NOMO-1 (cell line): ENCODE results near the gene PLEKHH1.

ENCODE experiments used
- DNase-seq, 2 experiments: peaks; one replicate each; lab custom pipeline; 2025; ENCODE audit not compliant: unreplicated experiment in 2 of 2; lab: John Stamatoyannopoulos, UW

The PLEKHH1 gene

DNA sequence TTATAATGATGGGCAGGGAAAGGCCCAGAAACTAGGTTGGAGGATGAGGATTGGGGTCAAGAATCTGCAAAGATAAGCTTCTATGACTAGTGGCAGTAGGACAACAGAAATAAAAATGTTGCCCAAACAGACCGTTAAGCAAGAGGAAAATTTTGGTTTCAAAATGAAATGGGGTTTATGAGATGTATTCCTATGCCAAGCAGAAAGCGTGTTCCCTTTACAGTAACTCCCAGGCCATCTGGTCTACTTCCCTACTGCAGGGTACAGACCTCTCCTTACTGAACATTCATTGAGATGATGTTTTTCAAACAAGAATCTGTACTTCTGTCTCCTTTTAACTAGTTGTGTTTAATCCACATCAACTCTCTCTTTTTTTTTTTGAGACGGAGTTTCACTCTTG, 24.1 kb upstream of the PLEKHH1 start:
- peak in 1 of 2 experiments; percentile 65 for DNase-seq

DNA sequence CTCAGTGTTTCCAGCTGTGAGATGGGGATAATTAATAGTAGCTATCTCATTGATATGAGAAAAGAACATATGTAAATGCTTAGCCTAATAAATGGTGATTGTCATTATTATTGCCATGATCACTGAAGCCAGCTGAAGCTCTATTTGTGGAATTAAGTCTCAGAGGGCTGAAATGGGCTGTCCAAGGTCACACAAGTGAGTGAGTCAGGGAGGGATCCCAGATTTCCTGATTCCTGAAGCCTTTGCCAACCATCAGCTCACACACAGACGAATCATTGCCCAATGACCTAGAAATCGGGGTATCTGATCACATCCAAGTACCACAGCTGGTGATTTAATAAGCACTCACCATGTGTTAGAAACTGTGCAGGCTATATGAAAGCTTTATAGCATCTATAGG, 23.0 kb upstream of the PLEKHH1 start:
- DNase-seq = no peak

DNA sequence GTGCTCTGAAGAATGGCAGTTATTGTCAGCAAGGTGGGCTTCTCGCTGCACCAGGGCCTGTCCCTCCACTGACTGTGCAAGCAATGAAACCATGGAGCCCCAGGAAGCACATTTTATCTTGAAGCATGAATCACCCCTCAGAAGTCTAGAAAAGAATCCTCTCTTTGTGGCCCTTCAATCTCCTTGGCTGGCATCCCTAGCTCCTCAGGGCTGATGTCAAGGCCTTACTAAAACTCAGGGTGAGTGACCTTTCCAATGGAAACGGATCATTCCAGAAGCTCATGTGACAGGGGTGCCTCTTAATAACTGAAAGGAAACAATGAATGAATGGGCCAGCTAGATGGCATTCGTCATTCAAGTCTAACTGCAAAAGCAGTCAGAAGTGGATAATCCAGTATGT, 22.3 kb upstream of the PLEKHH1 start:
- DNase-seq = no peak

DNA sequence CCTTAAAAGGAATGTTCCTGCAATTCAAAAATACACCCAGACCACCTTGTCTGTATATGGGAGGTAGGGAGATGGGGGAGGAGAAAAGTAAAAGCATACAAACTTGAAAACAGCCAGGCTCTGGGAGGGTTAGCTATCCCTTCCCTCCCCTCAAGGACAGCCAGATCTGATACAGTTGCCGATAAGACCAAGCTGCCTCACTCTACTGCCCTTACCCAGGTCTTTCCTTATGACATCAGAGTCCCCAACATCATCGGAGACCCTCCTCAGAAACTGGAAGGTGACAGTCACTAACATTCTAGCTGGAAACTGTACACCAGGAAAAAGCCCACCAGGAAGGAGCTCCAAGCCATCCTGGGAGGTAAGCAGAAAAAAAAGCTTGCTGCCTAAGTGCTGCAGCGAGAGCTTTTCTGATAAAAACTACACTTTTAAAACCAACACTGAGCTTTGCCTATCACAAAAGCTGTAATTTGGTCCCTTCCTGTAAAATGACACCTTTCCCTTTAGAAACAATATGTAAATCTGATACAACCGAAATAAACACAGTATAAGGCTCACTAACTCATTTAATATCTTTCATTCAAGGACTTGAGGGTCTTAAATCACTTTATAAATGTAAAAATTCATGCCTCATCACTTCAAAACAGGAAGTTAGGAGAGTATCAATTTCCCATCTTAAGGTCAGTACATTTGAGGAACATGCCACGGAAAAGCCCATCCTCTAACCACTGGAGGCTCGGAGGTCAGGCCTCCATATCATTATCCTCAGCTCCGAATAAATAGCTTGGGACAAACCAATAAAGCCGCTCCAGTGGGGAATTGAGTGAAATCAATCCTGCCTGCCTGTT, 20.4 kb upstream of the PLEKHH1 start:
- DNase-seq = peak in 1 of 2 experiments; percentile 44

DNA sequence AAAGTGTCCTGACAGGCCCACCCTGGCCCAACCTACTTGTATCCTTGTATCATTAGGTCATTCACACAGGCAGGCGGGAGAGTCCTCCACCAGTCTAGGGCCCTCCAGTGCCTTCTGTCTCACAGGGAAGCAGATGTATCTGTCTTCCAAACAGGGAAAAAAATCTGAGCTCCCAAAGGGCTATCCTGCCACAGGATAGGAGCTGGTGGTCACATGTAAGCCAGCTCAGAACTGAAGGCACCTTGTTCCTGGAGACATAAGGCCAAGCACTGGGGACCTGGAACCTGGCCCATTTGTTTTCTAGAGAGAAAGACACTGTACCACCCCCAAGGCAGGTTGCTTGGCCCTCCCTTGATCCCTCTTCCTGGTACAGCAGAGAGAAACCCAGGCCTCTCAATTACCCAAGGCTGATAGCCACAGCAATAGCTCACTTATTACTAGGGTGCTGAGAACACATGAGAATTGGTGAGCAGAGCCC, 19.4 kb upstream of the PLEKHH1 start:
- DNase-seq = peak in 1 of 2 experiments; percentile 3

DNA sequence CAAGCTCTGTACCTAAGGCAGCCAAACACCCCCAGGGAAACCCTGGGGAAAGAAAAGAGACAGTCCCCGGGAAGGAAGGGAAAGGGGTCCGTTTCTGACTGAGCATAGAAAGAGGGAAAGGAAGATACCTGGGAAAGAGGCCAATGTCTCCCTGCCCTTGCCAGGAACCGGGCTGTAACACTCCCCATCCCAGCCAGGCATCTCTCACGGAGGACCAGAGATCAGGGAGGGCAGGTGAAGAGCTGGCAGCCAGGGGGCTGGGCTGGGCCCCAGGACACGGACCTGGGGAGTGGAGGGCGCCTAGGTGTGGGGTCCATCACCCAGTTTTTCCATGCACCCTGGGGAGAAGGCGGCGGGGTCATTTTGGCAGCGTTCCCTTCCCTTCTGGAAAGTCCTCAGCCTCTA, 18.9 kb upstream of the PLEKHH1 start:
- DNase-seq = no peak

DNA sequence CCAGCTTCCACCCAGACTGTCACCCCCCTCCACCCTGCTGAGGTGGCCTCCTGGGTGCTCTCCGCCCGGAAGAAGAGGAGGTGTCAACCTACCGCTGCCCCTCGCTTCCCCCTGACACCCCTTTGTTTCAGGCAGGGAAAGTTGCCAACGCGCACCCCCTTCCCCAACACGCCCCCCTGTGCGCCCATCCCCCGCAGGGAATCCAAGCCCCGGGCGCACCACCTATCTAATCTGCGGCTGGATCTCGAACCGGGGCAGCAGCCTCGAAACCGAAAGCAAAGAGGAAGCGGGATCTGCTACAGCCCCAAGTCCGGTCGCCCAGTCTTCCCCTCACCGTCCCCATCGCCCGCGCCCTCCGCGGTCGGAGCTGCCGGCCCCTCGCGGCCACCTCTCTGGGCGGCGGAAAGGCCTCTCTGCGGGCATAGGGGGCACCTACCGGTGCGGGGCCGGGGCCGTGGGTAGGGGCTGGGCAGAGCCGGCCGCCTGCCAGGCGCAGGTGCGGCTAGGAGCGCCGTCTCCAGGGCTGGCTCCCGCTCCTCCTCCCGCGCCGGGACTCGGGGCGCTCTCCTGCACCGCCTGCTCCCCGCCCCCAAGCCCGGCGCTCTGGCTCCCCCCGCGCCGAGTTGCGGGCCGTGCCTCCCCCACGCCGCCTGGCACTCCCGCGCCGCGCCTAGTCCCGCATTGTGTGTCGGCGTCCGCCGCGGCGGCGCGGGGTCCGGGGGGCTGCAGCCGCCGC, 18.3 kb upstream of the PLEKHH1 start:
- peak; percentile 34 to 56 for DNase-seq

DNA sequence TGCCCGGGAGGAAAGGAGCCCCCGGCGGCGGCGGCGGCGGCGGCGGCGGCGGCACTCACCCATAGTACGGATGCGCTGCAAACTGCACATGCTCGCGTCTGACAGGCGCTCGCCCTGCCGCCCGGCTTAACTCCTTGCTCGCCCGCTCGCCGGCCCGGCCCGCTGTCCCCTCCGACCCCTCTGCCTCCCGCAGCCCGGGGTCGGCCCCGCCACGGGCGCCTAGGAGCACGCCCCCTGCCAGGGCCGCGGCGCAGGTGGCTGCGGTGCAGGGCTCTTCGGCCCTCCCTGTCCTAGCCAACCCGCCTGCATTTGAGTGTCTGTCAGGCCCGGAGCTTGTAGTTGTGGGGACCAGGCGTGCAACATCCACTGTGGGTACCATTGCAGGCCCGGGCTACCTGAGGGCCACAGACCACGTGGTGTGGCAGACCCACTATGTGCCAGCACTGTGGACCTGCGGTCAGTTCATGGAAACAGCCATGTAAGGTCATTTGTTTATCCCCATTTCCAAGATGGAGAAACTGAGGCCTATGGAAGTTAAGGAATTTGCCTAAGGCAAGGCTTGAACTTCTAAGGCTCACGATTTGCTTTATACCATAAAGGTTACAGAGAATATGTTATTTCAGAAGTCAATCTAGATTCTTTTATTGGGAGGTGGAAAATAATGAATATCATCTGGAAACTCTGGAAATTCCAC, 17.6 kb upstream of the PLEKHH1 start:
- DNase-seq = no peak

DNA sequence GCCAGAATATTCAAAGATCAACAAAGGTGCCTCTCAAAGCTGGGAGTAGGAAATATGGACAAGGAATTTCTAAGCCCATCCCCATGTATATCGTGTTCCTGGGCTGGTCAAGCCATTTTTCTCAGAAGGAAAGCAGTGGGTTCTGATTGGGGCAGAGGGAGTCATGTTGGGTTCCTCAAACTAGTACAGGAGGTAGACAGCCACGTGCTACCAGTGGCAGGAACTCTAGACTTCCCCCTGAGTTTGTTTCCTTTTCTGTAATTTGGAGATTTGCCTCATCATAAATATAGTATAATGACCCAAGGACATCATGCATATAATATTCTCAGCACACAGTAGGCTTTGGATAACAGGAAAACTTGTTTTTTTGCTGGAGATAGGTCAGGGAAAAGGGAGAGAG, 16.4 kb upstream of the PLEKHH1 start:
- peak in 1 of 2 experiments; percentile 23 for DNase-seq

DNA sequence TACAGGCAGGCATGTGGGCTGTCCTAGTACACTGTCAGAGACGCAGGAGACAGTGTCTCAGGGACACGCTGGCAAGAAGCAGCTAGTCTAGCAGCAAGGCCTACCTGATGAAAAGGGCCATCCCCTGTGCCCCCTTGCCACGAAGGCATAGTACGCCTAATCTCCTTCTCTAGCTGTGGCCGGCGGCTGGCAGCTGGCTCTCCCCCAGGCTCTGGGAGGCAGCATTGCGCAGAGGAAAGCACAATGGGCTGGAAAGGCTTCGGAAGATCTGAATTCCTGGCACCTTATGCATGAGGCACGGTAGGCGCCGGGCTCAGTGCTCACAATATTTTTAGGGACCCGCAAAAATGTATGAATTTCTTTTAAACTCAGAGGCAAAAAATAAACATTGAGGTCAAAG, 16.0 kb upstream of the PLEKHH1 start:
- no peak for DNase-seq

DNA sequence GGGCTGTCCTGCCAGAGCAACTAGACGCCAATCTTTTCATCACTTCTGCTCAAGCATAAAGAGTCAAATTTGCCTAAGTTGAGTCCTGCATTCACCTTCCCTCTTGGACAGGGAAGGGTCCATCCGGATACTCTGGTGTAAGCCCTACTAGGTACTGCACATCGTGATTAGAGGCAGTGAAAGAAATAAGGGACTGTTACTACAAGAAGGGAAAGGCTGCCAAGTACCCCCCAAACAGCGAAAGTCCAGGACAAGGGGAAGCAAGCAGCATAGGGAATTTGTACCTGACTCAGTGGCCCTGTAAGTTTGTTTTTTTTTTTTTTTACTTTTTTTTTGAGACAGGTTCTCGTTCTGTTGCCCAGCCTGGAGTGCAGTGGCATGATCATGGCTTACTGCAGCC, 13.7 kb upstream of the PLEKHH1 start:
- DNase-seq = no peak

DNA sequence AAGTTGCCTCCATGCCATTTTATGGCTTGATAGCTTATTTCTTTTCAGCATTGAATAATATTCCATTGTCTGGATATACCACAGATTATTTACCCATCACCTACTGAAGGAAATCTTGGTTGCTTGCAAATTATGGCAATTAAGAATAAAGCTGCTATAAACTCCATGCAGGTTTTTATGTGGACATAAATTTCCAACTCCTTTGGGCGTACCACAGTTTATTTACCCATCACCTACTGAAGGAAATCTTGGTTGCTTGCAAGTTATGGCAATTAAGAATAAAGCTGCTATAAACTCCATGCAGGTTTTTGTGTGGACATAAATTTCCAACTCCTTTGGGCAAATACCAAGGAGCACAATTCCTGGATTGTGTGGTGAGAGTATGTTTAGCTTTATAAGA, 12.6 kb upstream of the PLEKHH1 start:
- DNase-seq = no peak

DNA sequence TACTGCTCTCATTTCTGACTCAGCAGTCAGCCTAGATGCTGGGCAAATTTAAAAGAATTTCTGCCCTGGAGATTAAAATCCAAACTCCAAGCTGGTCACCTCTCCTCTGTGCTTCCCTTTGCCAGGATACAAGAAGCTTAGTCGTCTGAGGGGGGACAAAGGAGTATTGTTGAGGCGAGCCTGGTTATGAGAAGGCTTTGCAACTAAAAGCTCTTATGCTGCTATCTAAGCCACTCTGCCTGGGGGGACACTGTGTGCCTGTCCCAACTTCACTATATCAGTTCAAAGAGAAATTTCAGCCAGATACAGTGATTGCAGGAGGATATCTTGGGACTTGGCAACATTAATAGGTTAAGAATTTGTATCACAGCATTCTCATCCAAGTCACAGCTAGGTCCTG, 10.8 kb upstream of the PLEKHH1 start:
- DNase-seq = no peak

DNA sequence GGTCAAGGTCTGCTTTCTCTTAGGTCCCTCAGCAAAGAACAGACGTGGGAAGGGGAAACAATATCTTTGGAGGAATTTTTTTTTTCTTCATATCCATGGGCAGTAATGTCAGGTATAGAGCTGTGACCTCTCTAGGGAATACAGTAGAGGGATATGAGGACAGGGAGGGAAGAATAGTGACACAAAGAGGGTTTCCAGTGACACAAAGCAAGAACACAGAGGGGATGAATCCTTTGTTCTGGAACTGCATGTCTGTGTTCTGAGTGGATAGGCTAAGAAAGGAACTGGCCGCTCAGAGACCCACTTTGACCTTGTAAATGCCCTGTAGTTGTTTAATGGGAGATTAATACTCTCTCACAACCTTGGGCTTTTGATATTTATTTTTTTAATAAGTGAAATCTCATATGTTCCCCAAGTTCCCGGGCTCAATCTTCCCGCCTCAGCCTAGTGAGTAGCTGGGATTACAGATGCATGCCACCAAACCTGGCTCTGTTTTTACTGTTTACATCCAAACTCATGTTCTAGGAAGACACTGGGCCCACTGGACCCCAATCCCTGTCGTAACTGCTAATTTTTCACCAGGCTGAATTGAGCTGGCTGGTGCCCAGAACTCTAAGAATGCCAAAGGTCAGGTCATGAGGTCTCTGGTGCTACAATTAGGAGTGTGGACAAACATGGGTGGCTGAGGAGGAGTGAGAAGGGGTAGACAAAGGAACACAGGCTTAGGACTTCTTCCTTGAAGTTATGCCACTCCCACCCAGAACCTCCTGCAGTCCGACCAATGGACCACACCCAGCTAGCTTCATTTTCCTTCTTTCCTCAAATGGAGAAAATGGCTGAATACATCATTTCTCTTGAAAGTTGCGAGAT, 9.1 kb upstream of the PLEKHH1 start:
- DNase-seq = no peak

DNA sequence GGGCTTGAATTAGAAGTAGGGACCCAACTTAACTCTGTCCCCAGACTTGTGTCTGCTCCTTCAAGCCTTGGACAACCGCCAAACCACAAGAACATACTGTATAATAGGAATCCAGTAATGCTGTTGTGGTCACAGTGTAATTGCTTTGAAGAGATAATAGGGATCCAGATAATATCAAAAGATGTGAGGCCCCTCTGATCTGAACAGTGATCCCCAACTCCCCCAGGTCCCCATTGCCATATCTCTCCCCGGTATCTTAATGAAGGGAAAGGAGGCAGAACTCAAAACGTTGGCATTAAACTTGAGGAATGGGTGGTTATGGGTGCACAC, 8.5 kb upstream of the PLEKHH1 start:
- DNase-seq = peak in 1 of 2 experiments; percentile 41

DNA sequence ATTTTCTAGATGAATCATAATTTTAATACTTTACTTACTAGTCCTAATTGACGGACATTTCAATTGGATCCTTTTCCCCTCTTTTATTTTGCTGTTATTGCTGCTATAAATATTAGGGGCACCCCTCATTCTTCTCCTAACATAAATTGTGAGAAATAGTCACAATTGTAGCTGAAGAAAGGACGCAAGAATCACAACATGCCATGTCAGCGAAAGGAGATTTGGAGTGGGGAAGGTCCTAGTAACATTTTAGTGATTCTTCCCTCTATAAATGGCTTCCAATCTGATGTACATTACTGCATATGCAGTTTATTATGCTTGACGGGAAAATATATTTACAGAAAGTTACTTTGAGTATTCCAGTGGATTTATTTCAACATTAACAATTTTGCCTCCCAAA, 7.7 kb upstream of the PLEKHH1 start:
- no peak for DNase-seq

DNA sequence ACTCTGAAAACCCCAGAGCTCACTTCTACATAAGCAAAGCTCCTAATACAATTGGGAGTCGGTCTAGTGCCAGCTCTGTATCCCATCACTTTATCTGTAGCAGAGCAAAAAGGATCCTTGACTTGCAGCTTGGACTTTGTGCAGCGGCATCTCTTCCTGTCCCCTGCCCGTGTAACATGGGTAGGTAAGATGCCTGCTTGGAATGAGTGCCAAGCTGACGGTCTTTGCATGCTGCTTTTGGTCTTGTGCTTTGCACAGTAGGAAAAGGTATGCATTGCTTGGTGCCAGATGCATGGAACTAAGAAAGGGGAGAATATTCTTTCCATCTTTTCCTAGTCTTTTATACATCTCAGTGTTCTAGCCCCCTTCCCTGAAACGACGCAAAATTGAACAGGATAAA, 6.9 kb upstream of the PLEKHH1 start:
- no peak for DNase-seq

DNA sequence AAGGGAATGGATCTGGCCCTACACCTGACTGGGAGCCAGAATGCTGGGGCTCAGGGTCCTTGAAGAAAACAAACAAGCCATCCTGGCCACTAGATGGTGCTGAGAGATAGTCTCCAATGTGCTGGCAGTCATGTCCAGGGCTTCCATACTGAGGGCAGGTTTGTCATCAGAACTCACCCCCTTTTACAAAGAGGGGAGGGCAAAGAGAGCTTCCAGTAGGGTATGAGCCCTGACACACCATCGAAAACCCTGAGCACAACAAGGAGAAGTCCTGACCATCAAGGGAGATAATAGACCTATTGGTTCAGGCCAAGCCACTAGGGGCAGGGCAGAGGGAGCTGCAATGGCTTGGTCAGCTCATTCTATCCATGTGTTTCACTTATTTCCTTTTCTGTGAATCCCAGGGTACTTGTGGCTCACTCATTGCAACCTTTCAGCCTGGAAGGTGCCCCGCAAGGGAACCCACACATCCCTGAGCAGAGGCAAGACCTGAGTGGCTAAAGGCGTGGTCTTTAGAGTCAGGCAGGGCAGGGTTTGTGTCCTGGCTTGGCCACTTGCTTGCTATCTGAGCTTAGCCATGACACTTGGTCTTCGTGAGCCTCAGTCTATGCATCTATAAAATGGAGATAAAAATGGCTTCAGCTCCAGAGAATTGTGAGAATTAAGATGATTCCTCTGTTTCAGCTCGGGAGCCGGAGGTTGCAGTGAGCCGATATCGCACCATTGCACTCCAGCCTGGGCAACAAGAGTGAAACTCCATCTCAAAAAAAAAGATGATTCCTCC, 6.2 kb upstream of the PLEKHH1 start:
- DNase-seq = peak in 1 of 2 experiments; percentile 47

DNA sequence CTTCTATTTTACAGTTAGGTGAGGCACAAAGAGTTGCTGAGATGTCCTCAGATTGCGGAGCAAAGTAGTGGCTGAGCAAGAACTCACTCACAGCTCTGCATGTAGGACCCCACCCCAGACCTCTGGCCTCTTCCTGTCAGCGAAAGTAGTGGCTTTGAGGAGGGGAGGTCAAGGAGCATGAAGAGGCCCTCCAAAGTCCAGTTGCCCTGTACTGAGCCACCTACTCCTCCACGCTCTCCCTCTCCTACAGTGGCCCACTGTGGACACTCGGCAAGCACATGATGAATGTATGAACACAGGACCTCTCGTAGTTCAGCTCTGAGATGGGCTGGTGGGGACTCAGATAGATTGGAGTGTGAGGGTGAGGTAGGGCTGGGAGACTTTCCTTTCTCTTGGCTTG, 5.3 kb upstream of the PLEKHH1 start:
- no peak for DNase-seq

DNA sequence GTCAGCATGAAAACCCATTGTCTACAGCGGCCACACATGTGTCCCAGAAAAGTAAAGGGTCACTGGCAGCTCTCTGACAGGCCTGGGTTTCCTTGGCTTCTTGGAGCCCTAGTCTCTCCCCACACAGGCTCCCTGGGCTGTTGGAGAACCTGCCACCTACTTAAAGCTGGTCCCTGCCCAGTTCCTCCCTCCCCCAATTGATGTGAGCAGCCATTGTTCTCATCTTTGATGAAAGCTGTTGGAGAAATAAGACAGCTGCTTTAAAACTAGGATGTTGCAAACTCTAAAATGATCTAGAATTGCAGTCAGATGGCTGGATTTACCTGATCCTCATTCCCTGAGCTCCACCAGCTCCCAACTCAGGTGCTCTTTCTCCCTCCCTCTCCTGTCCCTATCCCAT, 4.8 kb upstream of the PLEKHH1 start:
- DNase-seq = no peak
